ENCODE measurements around the gene PSMF1. TPM values are rescaled to one million over a fixed set of nuclear protein-coding genes. Genes with fewer than 3 reads are reported as not detected.

The PSMF1 gene
- polyA plus RNA-seq, 3 donors: 54.8 to 88.6 (median 64.5) TPM

DNA sequence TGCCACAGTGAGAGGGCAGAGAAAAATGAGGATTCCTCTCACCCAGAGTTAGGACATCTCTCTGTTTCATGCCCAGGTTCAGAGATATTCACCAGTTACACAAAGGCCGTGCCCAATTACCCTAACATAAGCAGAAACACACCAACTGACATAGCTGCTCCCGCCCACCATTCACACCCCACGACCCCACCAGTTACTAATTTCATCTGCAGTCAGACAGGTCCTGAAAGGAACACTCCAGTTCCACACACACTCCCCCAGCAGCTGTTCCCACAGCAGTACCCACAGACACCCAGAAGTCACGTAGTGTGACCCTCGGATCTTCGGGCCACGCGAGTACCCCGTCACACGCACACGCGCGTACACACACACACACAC, 65.8 kb downstream of the PSMF1 start:
- H3K27ac ChIP-seq (ENCODE audit: low read depth, low read length): no peak overlapping the region
- 27 to 31% (median 30%) methylated on average over 13 of the region's 13 CpGs for WGBS, 3 donors

DNA sequence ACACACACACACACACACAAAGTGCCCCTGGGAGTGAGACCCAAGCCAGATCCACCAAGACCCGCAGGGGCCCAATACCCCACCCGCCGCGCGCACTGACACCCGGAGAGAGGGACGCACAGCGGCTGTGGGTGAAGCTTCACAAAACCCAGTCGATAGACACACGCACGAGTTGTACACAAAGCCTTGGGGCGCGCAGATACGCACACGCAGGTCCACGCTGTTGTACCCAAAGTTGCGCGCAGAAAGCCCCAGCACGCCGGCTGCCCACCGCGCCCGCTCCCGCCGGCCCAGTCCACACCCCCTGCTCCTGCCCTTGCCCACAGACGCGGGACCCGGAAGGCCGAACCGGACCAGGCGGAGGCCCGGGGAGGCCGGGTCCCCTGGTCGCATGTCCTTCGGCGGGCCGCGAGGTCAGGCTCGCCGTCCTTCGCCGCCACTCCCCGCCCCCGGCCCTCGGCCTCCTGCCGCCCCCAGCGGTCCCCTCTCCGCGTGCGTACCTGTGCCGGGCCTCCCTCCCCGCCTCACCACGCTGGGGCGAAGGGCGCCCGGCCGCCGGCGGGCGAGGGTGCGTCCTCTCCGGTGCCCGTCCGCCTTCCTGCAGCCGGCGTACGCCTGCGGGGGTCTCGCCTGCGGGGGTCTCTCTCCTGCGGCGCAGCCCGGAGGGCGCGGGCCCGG, 66.4 kb downstream of the PSMF1 start, which contains the start of gene TMEM74B:
TSS of gene TMEM74B (minus strand) at position 344 of the 678 bp plus-strand sequence. CDS start 1,180 bp downstream, outside the sequence.
- WGBS, 3 donors: 1 to 3% (median 2%) methylated on average over 45 to 75 of the region's 76 CpGs
- H3K27ac ChIP-seq (ENCODE audit: low read depth, low read length): no peak within 1 kb of the TSS

DNA sequence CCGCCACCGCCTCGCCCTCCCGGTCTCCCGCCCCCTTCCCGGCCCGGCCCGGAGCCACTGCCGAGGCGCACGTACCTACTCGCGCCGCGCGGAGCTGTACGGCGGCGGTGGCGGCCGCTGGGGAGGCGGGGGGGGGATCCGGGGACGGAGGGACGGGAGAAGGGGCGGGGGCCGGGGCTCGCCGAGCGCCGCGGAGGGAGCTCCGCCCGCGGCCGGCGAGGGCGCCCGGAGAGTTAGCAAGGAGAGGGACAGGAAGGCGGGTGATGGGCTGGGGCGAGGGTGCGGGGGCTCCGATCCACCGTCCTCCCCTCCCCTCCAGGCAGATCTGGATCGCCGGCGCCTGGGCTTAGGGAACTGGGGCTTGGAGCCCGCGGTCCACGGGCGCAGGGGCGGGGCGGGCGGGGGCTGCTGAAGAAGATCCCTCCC, 66.9 kb downstream of the PSMF1 start:
- no peak overlapping the region for H3K27ac ChIP-seq (ENCODE audit: low read depth, low read length)
- 0 to 2% (median 1%) methylated on average over 12 to 53 of the region's 54 CpGs for WGBS, 3 donors

DNA sequence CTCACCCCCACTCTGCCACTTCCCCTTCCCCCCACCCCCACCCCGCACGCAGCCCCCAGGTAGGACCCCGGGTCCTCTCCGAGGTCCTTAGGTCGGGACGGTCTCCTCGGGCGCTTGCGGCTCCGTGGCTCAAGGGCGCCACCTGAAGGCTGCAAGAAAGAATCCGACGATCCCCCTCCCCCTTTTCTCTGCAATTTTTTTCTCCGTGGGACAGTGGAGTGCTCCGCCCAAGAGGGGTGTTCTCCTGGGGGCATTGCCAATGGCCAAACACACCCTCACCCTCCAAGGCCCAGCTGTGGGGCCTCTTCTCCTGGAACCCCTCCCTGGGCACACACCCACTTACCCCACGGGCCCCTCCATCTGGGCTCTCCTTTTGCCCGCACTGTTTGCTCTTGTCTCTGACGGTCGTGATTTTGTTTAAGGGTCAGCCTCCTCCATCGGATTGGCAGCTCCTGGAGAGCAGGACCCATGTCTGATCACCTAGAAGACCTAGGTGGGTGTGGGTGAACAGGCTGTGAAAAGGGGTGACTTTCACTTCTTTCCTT, 67.5 kb downstream of the PSMF1 start:
- H3K27ac ChIP-seq (ENCODE audit: low read depth, low read length): no peak overlapping the region
- WGBS, 3 donors: 7 to 13% (median 12%) methylated on average over 20 of the region's 20 CpGs

DNA sequence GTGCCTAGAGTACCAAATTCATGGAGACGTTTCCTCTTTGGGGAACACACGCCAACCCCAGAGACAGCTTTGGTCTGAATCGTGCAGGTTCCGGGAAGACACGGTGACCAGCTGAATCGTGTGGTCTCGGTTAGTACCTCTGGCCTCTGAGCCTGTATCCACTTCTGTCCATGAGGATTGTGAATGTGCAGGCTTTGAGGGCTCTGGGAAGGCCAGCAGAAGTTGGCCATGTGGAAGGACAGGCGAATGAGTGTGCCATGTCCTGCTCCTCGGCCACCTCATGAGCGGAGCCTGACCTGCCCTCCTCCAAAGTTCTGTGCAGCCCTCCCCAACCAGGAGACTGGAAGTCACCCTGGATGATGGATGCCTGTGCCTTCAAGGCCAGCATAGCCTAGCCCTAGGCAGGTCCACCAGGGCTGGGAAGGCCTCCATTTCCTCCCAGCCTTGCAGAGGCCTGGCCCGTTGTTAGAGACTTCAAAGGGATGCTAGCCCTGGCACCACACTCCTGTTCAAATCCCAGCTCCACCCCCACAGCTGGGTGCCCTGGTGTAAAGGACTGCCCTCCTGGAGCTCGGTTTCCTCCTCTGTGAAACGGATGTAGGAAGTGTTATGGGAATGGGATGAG, 68.1 kb downstream of the PSMF1 start:
- H3K27ac ChIP-seq (ENCODE audit: low read depth, low read length): no peak overlapping the region
- 77 to 83% (median 79%) methylated on average over 13 of the region's 13 CpGs for WGBS, 3 donors

DNA sequence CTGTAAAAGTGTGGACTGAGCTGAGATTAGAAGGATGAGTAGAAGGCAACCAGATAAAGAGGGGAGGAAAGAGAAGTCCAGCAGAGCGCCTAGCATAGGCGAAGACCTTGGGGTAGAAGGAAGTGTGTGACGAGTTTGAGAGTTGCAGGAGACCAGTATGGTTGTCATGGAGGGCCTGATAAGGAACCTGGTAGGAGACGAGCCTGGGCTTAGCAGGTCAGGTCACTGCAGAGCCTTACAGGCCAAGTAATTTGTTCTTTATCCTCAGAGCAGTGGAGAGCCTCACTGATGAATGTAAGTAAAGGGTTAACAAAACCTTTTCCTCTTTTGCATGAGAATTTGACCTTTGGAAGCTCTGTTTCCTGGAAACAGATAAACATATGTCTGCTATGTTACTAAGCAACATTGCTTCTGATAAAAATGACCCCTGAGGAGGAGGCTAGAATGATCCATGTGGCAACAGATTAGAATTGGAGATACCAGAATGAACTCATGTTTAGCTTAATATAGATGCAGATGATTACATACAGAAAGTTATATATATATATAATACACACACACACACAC, 69.3 kb downstream of the PSMF1 start:
- no peak overlapping the region for H3K27ac ChIP-seq (ENCODE audit: low read depth, low read length)
- 60 to 79% (median 67%) methylated on average over 4 of the region's 4 CpGs for WGBS, 3 donors

DNA sequence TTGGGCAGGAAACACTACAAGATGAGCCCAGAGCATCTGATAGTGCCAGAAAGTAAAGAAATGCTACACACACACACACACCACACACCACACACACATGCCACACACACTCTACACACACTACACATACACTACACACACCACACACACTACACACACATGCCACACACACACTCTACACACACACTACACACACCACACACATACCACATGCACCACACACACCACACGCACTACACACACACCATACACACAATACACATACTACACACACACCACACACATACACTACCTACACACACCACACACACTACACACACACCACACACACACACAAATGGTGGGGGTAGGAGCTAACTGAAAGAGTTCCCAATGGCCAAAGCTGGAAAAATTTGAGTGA, 69.9 kb downstream of the PSMF1 start:
- 92 to 96% (median 96%) methylated on average over 1 of the region's 1 CpG for WGBS, 3 donors
- no peak overlapping the region for H3K27ac ChIP-seq (ENCODE audit: low read depth, low read length)

DNA sequence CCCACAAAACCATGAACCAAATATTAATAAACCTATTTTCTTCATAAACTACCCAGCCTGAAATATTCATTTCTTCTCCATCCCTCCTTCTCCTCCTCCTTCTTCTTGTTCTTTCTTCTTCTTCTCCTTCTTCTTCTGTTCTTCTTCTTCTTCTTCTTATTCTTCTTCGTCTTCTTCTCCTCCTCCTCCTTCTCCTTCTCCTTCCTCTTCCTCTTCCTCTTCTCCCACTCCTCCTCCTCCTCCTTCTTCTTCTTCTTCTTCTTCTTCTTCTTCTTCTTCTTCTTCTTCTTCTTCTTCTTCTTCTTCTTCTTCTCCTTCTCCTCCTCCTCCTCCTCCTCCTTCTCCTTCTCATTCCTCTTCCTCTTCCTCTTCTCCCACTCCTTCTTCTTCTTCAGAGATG, 71.4 kb downstream of the PSMF1 start:
- 43 to 63% (median 56%) methylated on average over 1 of the region's 1 CpG for WGBS, 3 donors
- H3K27ac ChIP-seq (ENCODE audit: low read depth, low read length): no peak overlapping the region

DNA sequence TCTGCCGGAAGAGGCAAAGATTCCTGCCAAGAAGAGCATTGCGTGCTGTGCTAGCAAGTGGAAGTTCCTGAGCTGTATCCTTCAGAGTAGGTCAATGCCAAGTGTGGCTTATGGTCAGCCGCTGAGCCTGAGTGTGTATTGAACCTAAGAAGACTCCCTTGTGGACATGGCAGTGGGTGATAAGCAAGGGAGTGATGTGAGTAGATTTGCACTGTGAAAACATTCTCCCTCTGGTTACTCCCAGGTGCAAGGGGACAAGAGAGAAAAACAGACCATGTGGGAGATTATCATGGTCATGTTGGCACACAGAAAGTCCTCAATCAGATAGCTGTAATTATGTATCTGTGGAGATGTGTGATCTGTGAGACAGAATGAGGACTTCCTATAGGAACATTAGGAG, 72.4 kb downstream of the PSMF1 start:
- WGBS, 3 donors: 70 to 80% (median 74%) methylated on average over 3 of the region's 3 CpGs
- no peak overlapping the region for H3K27ac ChIP-seq (ENCODE audit: low read depth, low read length)

DNA sequence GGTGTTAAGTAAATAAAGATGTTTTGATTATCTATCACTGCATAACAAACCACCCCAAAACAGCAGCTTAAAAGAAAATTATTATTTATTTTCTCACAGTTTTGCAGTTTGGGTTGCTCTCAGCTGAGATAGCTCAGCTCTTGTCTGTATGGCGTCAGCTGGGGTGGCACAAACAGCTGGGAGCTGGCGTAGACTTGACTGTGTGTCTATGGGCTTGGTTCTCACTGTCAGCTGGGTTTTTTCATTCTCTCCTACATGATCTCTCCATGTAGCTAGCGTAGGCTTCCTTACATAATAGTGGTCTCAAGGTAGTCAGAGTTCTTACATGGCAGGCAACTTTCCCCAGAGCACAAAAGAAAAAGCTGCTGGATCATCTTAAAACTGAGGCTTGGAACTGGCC, 72.9 kb downstream of the PSMF1 start:
- no peak overlapping the region for H3K27ac ChIP-seq (ENCODE audit: low read depth, low read length)
- 76 to 89% (median 89%) methylated on average over 3 of the region's 3 CpGs for WGBS, 3 donors

DNA sequence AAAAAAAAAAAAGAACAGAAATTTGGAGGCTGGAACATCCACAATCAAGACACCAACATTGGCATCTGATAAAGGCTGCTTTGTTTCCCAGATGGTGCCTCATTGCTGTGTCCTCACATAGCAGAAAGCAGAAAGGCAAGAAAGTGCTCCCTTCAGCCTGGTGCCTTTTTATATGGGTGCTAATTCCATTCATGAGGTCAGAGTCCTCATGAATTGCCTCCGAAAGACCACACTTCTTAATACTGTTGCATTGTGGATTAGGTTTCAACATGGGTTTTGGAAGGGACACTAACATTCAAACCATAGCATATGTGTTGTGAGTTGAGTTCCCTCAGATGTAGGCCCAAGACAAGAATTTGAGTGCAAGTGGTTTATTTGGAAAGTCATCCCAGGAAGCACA, 76.8 kb downstream of the PSMF1 start:
- 85 to 96% (median 95%) methylated on average over 1 of the region's 1 CpG for WGBS, 3 donors
- H3K27ac ChIP-seq (ENCODE audit: low read depth, low read length): no peak overlapping the region

DNA sequence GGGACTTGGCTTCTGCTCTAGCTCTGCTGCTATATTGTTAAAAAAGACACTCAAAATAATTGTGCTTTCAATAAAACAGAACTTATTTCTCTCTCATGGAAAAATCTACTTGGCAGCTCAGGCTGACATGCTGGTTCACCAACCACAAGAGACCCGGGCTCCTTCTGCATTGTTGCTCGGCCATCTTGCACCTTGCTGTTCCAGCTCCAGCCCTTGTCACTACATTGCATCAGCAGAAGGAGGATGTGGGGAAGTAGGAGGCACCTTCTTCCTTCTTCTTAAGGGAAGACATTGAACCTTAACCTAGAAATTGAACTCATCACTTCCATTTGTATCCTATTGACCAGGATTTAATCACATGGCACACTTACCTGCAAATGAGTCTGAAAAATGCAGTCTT, 78.2 kb downstream of the PSMF1 start:
- no peak overlapping the region for H3K27ac ChIP-seq (ENCODE audit: low read depth, low read length)
- WGBS, 3 donors: 81 to 88% (median 83%) methylated on average over 2 of the region's 2 CpGs

DNA sequence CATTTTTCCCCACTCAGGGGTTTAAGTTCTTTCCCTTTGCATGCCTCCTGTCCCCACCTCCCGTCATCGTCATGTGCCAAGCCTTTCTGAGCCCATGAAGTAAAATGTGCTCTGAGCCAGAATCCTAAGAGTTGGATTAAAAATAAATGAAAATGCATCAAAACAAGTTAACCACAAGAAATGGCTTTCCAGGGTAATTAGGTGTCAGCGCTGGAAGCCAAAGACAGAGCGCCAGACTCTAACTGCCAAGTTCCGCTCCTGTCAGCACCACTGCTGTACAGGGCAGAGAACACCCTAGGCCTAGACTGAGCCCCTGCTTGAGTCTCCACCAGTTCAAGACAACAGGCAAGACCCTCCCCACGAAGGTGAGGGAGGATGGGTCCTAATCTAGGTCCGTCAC, 79.4 kb downstream of the PSMF1 start:
- 81 to 90% (median 87%) methylated on average over 7 of the region's 7 CpGs for WGBS, 3 donors
- H3K27ac ChIP-seq (ENCODE audit: low read depth, low read length): no peak overlapping the region

DNA sequence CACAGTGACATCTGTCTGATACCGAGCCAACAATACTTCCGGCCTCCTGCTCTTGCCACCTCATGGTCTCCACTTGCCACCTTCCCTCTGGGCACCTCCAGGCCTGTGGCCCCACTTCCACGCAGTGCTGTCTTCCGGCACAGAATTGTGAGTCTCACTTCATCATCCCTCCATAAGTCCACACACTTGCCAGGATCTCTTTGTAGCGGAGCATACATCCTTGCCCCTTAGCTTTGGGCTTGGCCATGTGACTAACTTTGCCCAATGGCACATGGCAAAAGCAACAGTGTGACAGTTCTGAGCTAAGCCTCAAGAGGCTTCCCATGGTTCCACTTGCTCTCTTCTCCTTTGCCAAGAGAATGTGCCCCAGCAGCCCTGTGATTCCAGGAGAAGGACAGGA, 80.3 kb downstream of the PSMF1 start:
- H3K27ac ChIP-seq (ENCODE audit: low read depth, low read length): no peak overlapping the region
- 82 to 97% (median 89%) methylated on average over 5 of the region's 5 CpGs for WGBS, 3 donors

DNA sequence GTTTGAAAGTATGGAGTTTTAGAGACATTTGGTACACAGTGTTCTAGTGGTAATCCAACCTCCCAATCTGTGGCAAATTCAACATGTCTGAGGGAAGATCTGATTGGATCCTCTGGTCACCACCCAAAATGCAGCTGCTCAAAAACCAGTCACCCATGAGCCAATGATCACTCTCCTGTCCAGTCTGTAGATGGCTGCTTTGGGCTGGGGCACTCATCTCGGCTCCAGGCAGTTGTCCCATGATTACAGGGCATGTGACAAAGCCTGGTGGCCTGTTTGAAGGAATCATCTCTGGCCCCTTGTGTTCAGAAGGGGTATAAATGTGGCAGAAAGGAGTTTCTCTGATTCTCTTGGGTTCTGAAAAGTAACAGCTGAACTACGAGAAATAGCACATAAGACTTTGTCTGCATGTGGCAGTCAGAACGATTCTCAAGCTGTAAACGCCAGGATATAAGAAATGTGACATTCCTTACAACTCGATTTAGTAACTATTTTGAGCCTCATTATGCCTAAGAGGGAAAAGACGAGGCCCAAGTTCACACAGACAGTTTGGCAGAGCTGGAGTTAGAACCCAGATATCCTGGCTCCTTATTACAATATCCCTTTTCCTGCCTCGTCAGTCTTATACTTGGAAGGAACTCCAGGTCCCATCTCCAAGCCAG, 80.9 kb downstream of the PSMF1 start:
- 66 to 67% (median 66%) methylated on average over 7 of the region's 7 CpGs for WGBS, 3 donors
- H3K27ac ChIP-seq (ENCODE audit: low read depth, low read length): no peak overlapping the region

DNA sequence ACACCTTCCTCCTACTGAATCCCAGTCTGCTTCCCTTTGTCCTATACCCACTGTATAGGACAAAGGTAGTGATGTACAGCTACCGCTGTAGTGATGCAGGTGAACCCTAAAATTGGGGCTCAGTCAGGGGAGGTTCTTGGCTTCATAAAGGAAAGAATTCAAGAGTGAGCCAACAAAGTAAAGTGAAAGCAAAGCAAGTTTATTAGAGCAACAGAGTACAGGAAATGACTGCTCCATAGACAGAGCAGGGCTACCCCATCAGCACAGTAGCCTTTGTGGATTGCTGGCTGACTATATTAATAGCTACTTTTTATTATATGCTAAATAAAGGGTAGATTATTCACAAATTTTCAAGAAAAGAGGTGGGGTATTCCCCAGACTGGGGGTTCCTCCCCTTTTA, 81.6 kb downstream of the PSMF1 start:
- H3K27ac ChIP-seq (ENCODE audit: low read depth, low read length): no peak overlapping the region
- WGBS, 3 donors: 88 to 91% (median 90%) methylated on average over 1 of the region's 1 CpG

DNA sequence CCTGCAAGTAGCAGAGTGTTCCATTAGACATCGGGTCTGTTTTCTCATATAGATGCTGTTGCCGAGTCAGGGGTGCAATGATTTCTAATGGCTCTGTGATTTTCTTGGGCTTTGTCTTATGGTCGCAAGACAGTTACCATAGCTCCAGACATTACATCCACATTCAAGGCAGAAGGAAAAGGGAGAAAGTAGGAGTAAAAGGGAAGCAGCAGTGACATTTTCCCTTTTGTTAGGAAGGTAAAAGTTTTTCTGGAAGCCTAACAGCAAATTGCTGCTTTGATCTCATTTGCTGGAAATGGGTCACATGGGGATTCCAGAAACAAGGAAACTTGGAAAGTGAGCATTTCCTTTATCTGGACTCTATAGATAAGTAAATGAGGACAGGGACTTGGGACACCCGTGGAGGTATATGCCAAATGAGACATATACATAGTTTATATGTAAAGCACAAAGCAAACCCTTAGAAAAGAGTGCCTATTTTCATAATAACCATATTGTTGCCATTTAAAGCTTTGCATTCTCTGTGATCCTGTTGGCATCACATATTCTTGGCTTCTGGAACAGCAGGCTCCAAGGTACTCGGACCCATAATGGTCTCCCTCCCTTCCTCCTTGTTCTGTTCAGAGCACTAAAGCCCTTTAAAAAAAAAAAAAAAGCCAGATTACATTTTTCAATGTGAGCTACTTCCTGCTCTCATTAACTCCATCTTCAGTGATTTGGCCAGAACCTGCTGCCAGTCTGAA, 84.5 kb downstream of the PSMF1 start, which contains the start of gene C20orf202:
TSS of gene C20orf202 (plus strand) at position 693 of the 743 bp plus-strand sequence. CDS start 132 bp downstream, outside the sequence.
- no peak within 1 kb of the TSS for H3K27ac ChIP-seq (ENCODE audit: low read depth, low read length)
- 64 to 69% (median 65%) methylated on average over 5 of the region's 5 CpGs for WGBS, 3 donors

DNA sequence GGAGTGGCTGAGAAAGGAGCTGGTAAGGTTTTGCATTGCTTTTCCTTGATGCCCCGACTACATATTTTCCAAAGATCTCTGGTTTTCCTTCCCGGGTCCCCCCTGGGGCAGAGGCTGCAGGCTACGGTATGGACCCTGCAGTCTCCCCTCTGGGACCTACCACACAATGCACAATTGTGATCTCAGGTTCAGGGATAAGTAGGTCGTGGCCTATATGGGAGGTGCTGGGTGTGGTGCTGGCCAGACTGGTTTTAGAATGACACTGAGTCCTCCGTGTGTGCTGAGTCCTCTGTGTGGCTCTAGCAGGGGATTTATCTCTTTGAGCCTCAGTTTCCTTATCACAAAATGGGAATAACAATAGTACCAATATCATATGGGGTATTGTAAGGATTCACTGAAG, 85.2 kb downstream of the PSMF1 start:
- 46 to 68% (median 66%) methylated on average over 5 of the region's 5 CpGs for WGBS, 3 donors
- no peak overlapping the region for H3K27ac ChIP-seq (ENCODE audit: low read depth, low read length)
